ENCODE data around the gene THSD4.

- no peak for TF ChIP-seq EZH2phosphoT487 (IDR thresholded peaks at IDR 0.05; ENCODE audit: borderline replicate concordance, low read depth, low read length)
- no peak for TF ChIP-seq CTCF (conservative IDR thresholded peaks at IDR 0.05; ENCODE audit: low read length)
Measured at GRCh38 chr15:71082803-71083202, 32.5 kb upstream of the THSD4 start.
